Fibroblast of lung (primary cell): ENCODE data around the gene RMND5B.

ENCODE experiments used
- EZH2 ChIP-seq: IDR thresholded peaks from 2 replicates; pipeline ENCODE4 v1.5.1; 2012; ENCODE audit warnings: low read length, control low read depth, mild to moderate bottlenecking; ENCODE audit errors: missing control alignments
- TF ChIP-seq, protein P1 (sequence below), 2 donors: IDR thresholded peaks in 1 of 2; conservative IDR thresholded peaks in 1 of 2; 1 replicate in 1 of 2; 2 replicates in 1 of 2; pipeline ENCODE4 v1.5.1; 2011 to 2012; ENCODE audit warnings: low read length in 2 of 2, control low read depth in 1 of 2, inconsistent platforms in 1 of 2, low read depth in 1 of 2, mild to moderate bottlenecking in 1 of 2

DNA sequence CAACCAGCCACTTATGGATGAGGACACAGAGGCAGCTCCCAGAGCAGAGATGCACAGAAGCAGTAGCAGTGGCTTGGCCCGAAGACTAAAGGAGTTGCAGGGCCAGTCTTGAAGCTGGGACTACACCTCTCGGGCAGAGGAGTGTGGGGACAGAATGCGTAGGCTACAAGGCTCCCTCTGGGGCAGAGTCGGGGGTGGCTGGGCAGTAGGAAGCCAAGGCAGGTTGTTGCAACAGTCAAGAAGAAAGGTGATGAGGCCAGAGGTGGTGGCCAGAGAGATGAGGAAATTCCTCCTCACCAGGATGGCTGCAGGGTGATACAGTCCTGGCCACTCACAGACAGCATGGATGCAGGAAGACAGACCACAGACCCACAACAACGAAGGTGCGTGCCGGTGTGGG, 22.4 kb upstream of the RMND5B start:
- TF ChIP-seq, protein P1, sequence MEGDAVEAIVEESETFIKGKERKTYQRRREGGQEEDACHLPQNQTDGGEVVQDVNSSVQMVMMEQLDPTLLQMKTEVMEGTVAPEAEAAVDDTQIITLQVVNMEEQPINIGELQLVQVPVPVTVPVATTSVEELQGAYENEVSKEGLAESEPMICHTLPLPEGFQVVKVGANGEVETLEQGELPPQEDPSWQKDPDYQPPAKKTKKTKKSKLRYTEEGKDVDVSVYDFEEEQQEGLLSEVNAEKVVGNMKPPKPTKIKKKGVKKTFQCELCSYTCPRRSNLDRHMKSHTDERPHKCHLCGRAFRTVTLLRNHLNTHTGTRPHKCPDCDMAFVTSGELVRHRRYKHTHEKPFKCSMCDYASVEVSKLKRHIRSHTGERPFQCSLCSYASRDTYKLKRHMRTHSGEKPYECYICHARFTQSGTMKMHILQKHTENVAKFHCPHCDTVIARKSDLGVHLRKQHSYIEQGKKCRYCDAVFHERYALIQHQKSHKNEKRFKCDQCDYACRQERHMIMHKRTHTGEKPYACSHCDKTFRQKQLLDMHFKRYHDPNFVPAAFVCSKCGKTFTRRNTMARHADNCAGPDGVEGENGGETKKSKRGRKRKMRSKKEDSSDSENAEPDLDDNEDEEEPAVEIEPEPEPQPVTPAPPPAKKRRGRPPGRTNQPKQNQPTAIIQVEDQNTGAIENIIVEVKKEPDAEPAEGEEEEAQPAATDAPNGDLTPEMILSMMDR (conservative IDR thresholded peaks at IDR 0.05 in 1 of 2, IDR thresholded peaks at IDR 0.05 in 1 of 2; ENCODE audit: low read depth in 1 of 2, low read length in 2 of 2), result no peak
- TF ChIP-seq EZH2, result no peak
